Endothelial cell of umbilical vein (primary cell): ENCODE data around the gene GRAMD2B.

Experiments used
- CTCF ChIP-seq, 2 donors: IDR thresholded peaks; 1 replicate in 1 of 2; 2 replicates in 1 of 2; pipeline ENCODE4 v1.5.1; 2011; ENCODE audit warnings: low read length in 2 of 2, mild to moderate bottlenecking in 2 of 2, moderate library complexity in 2 of 2, control low read depth in 1 of 2, inconsistent platforms in 1 of 2, low read depth in 1 of 2; ENCODE audit not compliant: insufficient read depth in 1 of 2; ENCODE audit errors: extremely low read depth in 1 of 2
- JUN ChIP-seq: IDR thresholded peaks from 2 replicates; pipeline ENCODE4 v1.6.1; 2011; ENCODE audit warnings: borderline replicate concordance, low read depth; ENCODE audit not compliant: insufficient read length, insufficient read depth
- POLR2A ChIP-seq: IDR thresholded peaks from 2 replicates; pipeline ENCODE4 v1.6.1; 2012; ENCODE audit warnings: low read depth, mild to moderate bottlenecking, control low read depth, low read length
- POLR2AphosphoS5 ChIP-seq: IDR thresholded peaks from 2 replicates; pipeline ENCODE4 v1.6.1; 2012; ENCODE audit warnings: low read depth, mild to moderate bottlenecking, control low read depth, low read length, moderate library complexity; ENCODE audit not compliant: insufficient read depth

- TF ChIP-seq CTCF (IDR thresholded peaks at IDR 0.05; ENCODE audit: extremely low read depth in 1 of 2, insufficient read depth in 1 of 2, low read depth in 1 of 2, low read length in 2 of 2) (no peak), JUN (no peak), POLR2A (no peak), POLR2AphosphoS5 (no peak)
Observed at GRCh38 chr5:126398791-126399190, 24.4 kb upstream of the GRAMD2B start.
